SKM-1 treated with dmso at 0.1 percent for 144 hours (cell line): ENCODE measurements around the gene LGR4.
"Not testable (repeated sequence)": the region's sequence is repeated elsewhere in the genome, so short reads cannot be mapped to it uniquely, and the experiment has no call there.

Source experiments
- DNase-seq: peaks from one replicate; lab custom pipeline; 2025; ENCODE audit not compliant: unreplicated experiment; lab: John Stamatoyannopoulos, UW

Gene LGR4

DNA sequence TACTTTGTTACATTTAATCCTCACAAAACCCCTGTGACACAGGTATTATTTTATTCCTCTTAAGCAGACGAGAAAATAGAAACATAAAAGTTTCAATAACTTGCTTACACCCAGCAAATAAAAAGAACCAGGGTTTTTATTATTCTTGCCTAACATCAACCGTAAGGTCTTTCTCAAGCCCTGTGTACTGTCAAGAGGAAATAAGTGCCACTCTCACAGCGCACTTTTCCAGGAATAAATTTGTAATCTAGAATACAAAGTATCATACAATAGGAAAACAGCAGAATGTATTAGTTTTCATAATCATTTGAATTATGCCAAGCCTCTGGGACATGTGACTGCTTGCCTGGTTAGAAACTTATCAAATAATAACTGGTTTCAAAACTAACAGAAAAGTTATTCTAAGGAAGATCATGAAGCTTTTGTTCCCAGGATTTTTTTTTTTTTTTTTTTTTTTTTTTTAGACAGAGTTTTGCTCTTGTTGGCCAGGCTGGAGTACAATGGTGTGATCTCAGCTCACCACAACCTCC is 117.0 kb downstream of the LGR4 start:
- no peak for DNase-seq

GRCh38 chr11:27354359-27354965 is 118.1 kb downstream of the LGR4 start:
- DNase-seq: no peak

DNA sequence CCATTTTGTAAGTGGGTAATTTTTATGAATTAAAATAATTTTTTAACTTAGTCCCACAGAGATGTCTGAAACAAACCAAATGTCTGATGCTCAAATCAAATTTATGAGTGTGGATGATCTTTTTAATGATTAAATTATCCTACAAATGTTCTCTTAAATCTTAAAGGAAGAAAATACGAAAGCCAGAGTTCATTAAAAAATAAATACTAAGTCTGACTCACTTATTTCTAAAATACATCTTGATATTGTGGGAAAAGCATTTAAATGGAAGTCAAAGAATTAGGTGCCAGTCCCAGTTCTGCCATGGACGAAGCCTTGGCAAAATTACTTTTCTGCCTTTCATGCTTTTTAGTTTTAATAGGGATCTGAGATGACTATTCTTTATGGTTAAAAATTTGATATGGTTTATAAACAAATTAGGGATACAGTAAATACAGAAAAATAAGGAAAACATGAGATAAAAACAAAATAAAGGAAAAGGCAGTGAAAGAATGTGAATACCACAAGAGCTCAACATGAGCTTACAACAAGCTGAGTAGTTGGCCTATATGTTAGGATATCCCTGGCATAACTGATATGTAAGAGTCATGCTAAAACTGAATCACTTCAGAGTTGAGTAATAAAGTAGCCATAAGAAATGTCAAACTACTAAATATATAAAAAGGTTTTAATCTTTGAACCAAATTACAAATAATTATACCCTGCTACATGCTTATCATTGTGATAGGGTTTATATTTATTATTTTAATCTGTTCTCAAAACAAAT is 118.8 kb downstream of the LGR4 start:
- no peak for DNase-seq

GRCh38 chr11:27352781-27353180 is 119.8 kb downstream of the LGR4 start:
- no peak for DNase-seq

GRCh38 chr11:27350511-27350910 is 122.1 kb downstream of the LGR4 start:
- no peak for DNase-seq

GRCh38 chr11:27349919-27350318 is 122.7 kb downstream of the LGR4 start:
- no peak for DNase-seq

GRCh38 chr11:27348340-27348873 is 124.2 kb downstream of the LGR4 start:
- DNase-seq: no peak

DNA sequence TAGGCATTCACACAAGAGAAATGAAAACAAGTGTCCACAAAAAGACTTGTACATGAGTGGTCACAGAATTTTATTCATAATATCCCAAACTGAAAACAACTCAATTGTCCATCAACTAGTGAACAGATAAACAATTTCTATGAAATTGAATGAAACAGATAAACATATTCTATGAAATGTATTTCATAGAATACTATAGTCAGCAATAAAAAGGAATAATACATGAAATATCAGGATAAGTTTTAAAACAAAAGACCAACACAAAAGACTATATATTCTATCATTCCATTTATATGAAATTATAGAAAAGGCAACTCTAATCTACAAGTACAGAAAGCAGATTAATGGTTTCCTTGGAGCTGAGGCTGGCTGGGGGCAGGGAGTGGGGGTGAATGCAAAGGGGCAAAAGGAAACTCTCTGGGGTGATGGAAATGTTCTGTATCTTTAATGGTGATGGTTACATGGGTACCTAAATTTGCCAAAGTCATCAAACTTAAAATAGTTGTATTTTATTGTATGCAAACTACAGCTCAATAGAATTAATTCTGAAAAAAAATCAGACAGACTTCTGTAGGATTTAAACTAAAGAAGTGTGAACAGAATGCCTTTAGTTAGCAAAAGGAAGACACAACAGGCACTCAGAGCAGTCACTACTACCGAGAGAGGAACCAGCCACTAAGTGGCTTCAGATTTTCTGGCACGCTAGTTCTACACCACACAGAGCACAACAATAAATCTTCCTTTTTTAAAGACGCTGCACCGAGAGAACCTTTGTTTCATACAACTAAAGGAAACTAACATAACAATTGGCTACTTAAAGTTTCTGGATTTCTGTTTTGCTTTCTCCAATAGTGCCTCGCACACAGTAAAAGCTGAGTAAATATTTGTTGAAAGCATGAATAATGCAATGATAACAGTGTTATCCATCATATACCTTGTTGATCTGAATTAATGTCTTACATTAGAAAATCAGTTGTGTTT is 124.9 kb downstream of the LGR4 start:
- DNase-seq: no peak

DNA sequence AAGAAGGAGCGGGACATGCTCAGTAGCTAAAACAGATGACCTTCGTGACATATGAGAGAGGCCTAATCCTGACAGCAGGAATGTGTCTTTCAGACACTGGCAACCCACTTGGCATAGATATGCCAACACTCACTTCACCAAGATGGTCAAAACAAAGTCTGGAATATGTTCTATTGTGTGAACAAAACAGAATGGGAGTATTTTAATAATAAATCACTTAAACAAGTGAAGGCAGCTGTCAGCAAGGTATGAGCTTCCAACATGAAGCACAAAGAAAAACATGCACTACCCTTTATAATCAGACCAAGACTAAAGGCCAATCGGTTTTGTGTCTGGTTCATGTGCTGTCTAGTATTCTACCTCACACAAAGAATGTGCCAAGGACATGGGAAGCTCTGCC is 132.6 kb downstream of the LGR4 start:
- DNase-seq: no peak

GRCh38 chr11:27334764-27335163 is 137.8 kb downstream of the LGR4 start:
- DNase-seq: not testable (repeated sequence)

DNA sequence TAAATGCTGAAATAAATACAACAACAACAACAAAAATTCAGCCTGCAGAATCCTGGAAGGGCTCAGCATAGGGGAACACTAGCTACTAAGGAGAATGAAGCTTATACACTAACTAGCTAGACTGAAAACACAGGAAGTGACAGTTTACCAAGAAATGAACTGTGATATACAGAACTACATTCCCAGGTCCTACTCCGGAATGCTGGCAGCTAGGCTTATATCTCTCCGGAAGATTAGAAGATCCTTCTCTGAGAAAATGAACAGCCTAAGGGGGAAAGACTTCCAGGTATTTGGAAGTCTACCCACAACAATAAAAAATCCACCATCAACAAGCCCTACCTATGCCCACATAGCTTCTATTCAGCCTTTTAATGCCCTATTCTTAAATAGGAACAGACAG is 140.6 kb downstream of the LGR4 start:
- no peak for DNase-seq

DNA sequence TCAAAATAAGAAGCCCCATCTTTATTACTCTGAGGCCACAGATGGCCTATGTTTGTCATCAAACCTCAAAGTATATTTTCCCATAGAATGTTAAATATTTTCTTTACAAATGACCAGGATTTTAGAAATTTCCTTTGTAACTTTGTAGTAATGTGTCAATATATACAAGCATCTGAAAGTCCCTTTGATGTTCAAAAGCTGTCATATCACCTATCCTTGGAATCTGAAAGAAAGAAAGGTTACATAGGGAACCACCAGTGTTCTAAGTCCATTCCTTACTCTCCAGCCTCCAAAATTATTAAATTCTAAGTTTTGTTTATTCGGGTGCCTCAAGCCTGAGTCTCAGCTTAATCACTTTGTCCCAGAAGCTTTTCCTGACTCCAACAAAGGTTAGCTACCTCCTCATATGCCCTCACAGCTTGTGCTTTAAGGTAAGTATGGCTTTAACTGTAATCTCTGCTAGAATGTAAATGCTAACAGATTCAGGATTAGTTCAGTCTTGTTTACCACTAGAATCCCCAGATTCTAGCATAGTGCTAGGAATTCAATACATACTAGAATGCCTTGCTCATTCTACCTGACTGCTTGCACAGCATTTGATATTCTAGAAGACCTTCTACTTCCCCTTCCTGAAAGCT is 141.8 kb downstream of the LGR4 start:
- no peak for DNase-seq

DNA sequence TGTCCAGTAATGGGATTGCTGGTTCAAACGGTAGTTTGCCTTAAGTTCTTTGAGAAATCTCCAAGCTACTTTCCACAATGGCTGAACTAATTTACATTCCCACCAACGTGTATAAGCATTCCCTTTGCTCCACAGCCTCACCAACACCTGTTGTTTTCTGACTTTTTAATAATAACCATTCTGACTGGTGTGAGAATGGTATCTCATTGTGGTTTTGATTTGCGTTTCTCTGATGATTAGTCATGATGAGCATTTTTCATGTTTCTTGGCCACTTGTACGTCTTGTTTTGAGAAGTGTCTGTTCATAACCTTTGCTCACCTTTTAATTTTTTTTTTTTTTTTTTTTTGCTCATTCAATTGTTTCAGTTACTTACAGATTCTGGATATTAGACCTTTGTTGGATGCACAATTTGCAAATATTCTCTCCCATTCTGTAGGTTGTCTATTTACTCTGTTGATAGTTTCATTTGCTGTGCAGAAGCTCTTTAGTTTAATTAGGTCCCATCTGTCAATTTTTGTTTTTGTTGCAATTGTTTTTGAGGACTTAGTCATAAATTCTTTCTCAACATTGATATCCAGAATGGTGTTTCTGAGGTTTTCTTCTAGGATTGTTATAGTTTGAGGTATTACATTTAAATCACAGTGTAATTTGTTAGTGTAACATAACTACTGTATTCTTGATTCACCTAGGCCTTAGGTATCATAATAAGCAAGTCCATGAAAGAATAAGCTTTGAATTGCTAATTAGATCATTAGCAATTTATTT is 142.5 kb downstream of the LGR4 start:
- DNase-seq: no peak

GRCh38 chr11:27328614-27329013 is 144.0 kb downstream of the LGR4 start:
- no peak for DNase-seq

GRCh38 chr11:27327064-27327463 is 145.5 kb downstream of the LGR4 start:
- DNase-seq: not testable (repeated sequence)

GRCh38 chr11:27322196-27322595 is 150.4 kb downstream of the LGR4 start:
- not testable (repeated sequence) for DNase-seq

DNA sequence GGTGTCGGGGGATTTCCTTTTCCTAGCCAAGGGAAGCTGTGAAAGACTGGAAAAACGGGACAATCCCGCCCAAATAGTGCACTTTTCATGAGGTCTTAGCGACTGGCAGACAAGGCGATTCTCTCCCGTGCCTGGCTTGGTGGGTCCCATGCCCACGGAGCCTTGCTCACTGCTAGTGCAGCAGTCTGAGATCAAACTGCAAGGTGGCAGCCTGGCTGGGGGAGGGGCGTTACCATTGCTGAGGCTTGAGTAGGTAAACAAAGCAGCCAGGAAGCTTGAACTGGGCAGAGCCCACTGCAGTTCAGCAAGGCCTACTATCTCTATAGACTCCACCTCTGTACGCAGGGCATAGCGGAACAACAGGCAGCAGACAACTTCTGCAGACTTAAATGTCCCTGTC is 151.2 kb downstream of the LGR4 start:
- not testable (repeated sequence) for DNase-seq

DNA sequence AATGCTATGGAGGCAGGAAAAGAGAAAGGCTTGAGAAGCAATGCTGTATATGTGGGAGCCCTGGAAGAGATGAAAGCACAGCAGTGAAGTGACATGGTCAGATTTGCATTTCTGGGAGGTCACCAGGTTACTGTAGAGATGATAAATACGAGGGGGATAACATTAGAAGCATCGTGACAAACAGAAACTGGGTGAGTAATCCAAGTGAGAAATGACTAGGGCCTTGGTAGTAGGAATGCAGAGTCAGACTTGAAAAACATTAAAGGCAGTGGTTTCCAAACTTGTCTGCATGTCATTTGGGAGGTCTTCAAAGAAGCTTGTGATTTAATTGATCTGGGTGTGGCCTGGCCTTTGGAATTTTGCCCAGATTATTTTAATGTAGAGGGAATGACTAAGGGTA is 153.5 kb downstream of the LGR4 start:
- DNase-seq: no peak

GRCh38 chr11:27317751-27318150 is 154.8 kb downstream of the LGR4 start:
- DNase-seq: no peak
